ENCODE results near the gene SREBF2.
"Not testable (repeated sequence)": the region's sequence is repeated elsewhere in the genome, so short reads cannot be mapped to it uniquely, and the experiment has no call there.

The SREBF2 gene

DNA sequence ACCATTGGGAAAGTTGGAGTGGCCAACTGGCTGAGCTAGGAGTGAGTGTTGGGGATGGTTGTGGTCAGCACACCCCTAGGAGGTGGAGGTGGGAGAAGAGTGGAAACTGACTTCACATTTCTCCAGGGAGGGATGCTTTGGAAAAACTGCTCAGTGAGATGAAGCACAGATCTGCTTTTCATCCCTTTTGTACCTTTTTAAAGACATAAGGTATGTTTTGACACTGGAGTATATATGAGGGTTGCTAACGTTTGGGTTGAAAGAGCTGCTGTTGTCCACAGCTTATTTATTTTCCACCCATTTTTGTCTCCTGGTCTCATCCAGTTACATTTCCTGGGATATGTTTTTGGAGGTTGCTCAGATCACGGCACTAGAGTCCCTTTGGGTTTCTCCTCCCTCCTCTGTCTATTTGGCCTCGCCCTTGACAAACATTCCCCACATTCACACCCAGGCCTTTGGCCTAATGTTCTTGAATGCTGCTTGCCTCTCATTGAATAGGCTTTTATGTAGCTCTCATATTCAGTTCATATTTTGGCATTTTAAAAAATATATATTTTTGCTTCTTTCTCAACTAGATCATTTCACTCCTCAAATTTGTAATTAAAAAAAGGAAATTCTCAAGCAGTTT, 8.3 kb downstream of the SREBF2 start:
- peak overlapping the region; percentile 92 for H3K27ac ChIP-seq

GRCh38 chr22:41842996-41843970, 10.4 kb downstream of the SREBF2 start:
- no peak for DNase-seq (ENCODE audit: low read depth, low spot score)
- peak overlapping the region; percentile 92 for H3K27ac ChIP-seq

More for the DNA sequence above, 8.3 kb downstream of the SREBF2 start:
- DNase-seq (ENCODE audit: low read depth, low spot score), result no peak

DNA sequence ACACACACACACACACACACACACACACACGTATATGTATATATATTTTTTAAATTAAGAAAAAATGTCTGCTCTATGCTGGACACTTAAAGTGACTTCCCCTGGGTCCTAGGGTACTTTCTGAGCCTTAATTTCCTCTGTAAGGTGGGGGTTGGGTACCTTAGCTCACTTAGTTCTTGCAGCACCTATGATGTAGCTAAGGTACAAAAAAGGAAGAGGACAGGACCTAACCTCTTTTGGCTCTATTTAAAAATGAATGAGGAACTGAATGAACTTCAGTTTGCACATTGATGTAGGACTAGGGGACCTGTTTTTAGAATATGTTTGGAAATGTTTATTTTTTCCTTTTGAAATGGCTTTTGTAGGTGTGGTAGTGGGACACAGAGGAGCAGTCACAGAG, 11.1 kb downstream of the SREBF2 start:
- peak overlapping the region; percentile 92 for H3K27ac ChIP-seq
- DNase-seq (ENCODE audit: low read depth, low spot score), result no peak

- no peak for DNase-seq (ENCODE audit: low read depth, low spot score)
- peak overlapping the region; percentile 92 for H3K27ac ChIP-seq
Measured at GRCh38 chr22:41844513-41844912, 11.6 kb downstream of the SREBF2 start.

- DNase-seq (ENCODE audit: low read depth, low spot score), result no peak
- H3K27ac ChIP-seq, result peak overlapping the region; percentile 92
Measured at GRCh38 chr22:41845380-41846267, 12.7 kb downstream of the SREBF2 start.

DNA sequence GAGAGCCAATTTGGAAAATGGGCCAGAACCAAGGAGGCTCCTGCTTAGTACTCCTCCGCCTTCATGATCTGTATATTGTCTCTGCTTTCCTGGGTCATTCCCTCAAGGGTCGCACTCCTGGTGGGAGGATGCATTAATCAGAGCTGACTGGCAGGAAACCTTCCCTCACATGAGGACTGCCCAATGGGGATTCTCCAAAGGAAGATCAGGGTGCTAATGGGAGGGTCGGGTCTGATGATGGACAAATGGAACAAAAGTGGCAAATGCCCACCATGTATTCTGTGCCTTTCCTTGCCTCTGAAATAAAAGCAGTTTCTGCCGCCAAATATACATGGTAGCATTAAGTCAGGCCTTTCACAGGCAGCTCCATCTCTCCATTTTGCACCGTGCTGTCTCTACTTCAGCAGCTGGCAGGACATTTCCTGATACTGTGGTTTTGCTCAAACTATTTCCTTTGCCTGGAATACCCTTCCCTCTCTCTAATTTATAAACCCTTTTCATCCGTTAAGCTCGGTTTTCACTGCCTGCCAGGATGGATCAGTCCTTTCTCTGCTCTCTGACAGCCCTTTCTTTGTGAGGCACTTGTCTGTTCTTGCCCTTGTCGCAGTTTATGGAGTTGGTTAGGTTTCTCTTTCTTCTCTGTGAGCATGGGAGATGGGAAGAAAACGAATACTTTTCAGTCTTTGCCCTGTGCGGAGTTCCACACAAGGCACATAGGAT, 13.5 kb downstream of the SREBF2 start:
- H3K27ac ChIP-seq, result peak overlapping the region; percentile 92
- DNase-seq (ENCODE audit: low read depth, low spot score), result no peak

- peak overlapping the region; percentile 92 for H3K27ac ChIP-seq
- DNase-seq (ENCODE audit: low read depth, low spot score), result no peak
Measured at GRCh38 chr22:41847300-41847699, 14.4 kb downstream of the SREBF2 start.

DNA sequence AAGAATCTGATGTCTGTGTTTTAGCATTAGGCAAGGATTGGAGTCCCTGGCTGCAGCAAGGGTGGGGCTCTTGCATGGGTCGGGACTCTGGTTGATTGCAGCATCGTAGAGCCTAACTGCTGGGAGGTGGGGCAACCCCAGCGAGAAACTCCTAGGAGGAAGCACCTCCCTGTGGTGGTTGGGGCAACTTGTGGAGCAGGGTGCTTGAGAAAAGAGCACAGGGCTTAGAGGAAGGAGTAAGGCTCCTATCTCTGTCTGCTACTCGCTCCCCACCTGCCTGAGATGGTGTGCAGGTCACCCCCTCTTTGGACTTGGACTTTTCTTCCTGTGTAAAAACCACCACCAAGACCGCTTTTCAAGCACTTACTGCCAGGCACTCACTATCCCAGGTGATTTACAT, 15.6 kb downstream of the SREBF2 start:
- no peak for DNase-seq (ENCODE audit: low read depth, low spot score)
- H3K27ac ChIP-seq, result no peak overlapping the region

DNA sequence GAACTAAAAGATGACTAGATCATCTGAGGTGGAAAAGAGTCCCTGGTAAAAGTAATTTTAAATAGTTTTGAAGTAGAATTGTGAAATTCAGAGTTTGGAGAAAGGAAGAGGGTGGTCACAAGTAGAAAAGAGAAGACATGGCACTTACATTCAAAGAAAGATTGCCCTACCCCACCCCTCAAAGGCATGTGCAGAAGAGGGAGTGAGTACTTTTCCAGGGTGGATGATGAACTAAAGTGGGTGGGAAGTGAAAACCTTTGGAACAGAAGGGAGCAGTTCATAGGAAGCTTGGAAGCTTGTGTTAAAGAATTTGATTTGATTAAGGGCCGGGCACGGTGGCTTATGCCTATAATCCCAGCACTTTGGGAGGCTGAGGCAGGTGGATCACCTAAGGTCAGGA, 23.6 kb downstream of the SREBF2 start:
- H3K27ac ChIP-seq, result peak overlapping the region; percentile 85
- DNase-seq (ENCODE audit: low read depth, low spot score), result no peak

DNA sequence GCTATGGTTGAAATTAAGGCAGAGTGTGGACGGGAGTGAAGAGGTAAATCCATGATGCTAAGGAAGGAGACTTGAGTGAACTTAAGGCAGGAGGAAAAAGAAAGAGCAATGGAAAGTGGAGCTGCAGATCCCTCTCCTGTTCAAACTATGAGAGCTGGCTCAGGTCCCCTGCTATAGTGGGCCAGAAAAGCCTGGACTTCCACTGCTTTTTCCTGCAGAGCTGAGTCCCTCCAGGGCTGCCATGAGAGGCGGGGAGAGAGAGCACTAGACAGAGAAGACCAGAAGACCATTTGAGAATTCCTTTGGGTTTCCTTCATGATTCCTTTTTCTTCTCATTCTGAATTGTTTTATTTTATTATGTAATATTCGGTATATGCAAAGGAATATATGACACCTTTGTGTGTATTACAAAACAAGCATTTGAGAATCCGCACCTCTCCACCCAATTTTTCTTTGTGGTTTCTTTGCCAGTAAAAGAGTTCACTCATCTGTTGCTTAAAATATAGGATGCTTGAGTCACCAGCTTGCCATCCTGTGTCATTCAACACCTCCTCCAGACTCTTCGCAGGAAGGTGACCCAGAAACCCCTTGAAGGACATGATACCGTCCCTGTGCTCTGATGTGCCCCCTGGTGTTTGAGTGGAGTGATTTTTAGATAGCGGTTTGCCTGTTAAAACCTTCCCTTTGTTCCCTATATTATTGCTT, 24.4 kb downstream of the SREBF2 start:
- H3K27ac ChIP-seq, result peak overlapping the region; percentile 85
- DNase-seq (ENCODE audit: low read depth, low spot score), result peak; percentile 48

- DNase-seq (ENCODE audit: low read depth, low spot score), result no peak
- peak overlapping the region; percentile 85 for H3K27ac ChIP-seq
Measured at GRCh38 chr22:41857860-41858199, 24.9 kb downstream of the SREBF2 start.

DNA sequence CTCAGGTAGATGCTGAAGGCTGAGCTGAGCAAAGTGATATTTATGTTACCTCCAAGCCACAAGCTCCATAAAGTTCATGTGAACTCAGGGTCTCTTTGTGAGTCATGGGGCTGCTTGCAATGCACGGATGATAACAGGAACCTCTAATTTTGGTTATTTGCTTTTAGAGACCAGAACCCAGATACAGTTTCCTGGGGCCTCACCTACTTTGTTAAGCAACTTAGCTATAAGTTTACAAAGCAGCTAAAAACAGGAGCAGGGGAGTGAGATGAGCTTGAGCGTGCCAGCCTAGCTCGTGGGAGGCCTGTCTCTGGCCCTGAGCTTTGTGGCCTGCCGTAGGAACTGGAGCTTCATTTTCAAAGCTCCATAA, 29.2 kb downstream of the SREBF2 start:
- no peak for DNase-seq (ENCODE audit: low read depth, low spot score)
- H3K27ac ChIP-seq, result peak overlapping the region; percentile 26

- no peak for DNase-seq (ENCODE audit: low read depth, low spot score)
- H3K27ac ChIP-seq, result peak overlapping the region; percentile 26
Measured at GRCh38 chr22:41862530-41863266, 29.8 kb downstream of the SREBF2 start.

DNA sequence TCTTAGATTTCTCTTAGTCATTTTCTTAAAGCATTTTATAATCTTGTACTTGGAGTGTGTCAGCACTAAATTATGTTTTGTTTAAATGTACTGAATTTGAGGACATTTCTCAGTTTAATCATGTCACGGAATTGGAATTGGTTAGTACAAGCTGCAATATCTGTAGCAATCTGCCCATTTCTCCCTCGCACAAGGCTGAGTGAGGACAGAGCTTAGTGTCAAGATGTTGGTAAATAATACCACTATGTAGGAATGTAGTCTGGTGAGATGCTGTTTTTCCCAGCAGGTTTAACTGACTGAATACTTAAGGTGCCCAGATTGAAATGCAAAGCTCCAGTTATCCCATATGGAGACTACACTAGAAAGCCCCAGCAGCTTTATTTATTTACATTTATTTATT, 30.6 kb downstream of the SREBF2 start:
- no peak overlapping the region for H3K27ac ChIP-seq
- no peak for DNase-seq (ENCODE audit: low read depth, low spot score)

DNA sequence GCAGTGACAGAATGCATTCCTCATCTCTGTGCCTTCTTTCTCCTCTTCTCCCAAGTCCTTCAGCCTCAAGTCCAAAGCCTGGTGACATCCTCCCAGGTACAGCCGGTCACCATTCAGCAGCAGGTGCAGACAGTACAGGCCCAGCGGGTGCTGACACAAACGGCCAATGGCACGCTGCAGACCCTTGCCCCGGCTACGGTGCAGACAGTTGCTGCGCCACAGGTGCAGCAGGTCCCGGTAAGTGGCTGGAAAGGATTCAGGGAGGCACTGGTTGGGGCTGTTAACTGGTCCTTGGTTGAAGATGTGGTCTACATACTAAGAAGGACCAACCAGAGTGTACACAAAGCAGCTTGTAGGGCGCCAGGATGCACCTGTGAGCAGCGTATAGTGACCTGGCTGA, 35.7 kb downstream of the SREBF2 start:
- no peak for DNase-seq (ENCODE audit: low read depth, low spot score)
- H3K27ac ChIP-seq, result no peak overlapping the region

GRCh38 chr22:41870081-41870480, 37.2 kb downstream of the SREBF2 start:
- not testable (repeated sequence) for H3K27ac ChIP-seq; DNase-seq (ENCODE audit: low read depth, low spot score)

GRCh38 chr22:41870786-41871185, 37.9 kb downstream of the SREBF2 start:
- no peak for DNase-seq (ENCODE audit: low read depth, low spot score)
- H3K27ac ChIP-seq, result no peak overlapping the region

- no peak overlapping the region for H3K27ac ChIP-seq
- DNase-seq (ENCODE audit: low read depth, low spot score), result no peak
Measured at GRCh38 chr22:41873391-41873790, 40.5 kb downstream of the SREBF2 start.

DNA sequence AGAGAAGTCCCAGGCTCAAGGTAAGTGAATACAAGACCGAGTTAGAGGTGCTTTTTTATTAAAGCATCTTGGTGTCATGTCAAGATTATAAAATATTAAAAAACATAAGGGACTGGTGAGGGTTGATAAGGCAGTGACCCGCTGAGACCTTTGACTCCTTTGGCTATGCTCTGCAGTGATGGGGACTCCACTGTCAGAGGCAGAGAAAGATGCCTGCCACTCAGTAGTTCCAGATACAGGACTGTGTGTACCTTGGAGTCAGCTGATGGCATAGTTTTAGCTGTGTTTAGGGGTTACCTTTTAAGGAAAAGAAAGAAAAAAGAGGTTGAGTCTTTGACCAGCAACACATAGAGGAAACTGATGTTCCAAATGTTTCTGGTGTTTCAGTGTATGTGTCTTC, 41.2 kb downstream of the SREBF2 start:
- H3K27ac ChIP-seq, result no peak overlapping the region
- no peak for DNase-seq (ENCODE audit: low read depth, low spot score)

Data from epithelial cell of prostate (primary cell).